ENCODE results near the gene MAML2. TPM values are rescaled to one million over a fixed set of nuclear protein-coding genes. Genes with fewer than 3 reads are reported as not detected.

MAML2 gene
- total and polyA plus RNA-seq, 9 of the 15 experiments (the other 6 are each of a cell fraction or from before 2014, with no cell fraction given), result 0.79 to 6.8 (median 4.8) TPM

GRCh38 chr11:96196181-96196662, 146.8 kb downstream of the MAML2 start (continued):
- TF ChIP-seq STAT6 (CRISPR knock-in tag; IDR thresholded peaks at IDR 0.05) (no peak), MEIS2 (IDR thresholded peaks at IDR 0.05; ENCODE audit: partially characterized antibody) (no peak), VEZF1 (CRISPR knock-in tag; IDR thresholded peaks at IDR 0.05) (no peak), CEBPB (tag; IDR thresholded peaks at IDR 0.05) (no peak), HMGN3 (IDR thresholded peaks at IDR 0.05; ENCODE audit: borderline replicate concordance, extremely low read depth, insufficient read length, low read depth, low read length) (no peak), BRD4 (IDR thresholded peaks at IDR 0.05) (no peak), ZNF79 (CRISPR knock-in tag; IDR thresholded peaks at IDR 0.05; ENCODE audit: low read depth) (no peak), ZBTB40 (IDR thresholded peaks at IDR 0.05) (no peak), ZBTB40 (CRISPR knock-in tag; IDR thresholded peaks at IDR 0.05) (no peak), ZNF639 (CRISPR knock-in tag; conservative IDR thresholded peaks at IDR 0.05 in 1 of 2, IDR thresholded peaks at IDR 0.05 in 1 of 2) (no peak), EP300 (IDR thresholded peaks at IDR 0.05; ENCODE audit: low read length) (no peak)

Data from K562 (cell line).